SK-N-SH (cell line): ENCODE results near the gene TUBGCP2. TPM values are rescaled to one million over a fixed set of nuclear protein-coding genes. Genes with fewer than 3 reads are reported as not detected.
A peak's percentile ranks its signal among the peaks of the same experiment; 100 is the strongest.

Experiments
- CTCF ChIA-PET: fragments of 300-600, 350-600 bp; formaldehyde crosslinking; extraction: SDS; loops from one replicate; lab custom pipeline; 2021; lab: Yijun Ruan, JAX
- POLR2A ChIA-PET: fragments of 350-600 bp; sonication (Branson Sonifier 250); formaldehyde crosslinking; extraction: SDS; loops from one replicate; lab custom pipeline; 2020; ENCODE audit warnings: antibody characterized with exemption, inconsistent platforms; lab: Yijun Ruan, JAX
- DNase-seq: peaks from one replicate; pipeline ENCODE4 v3.0.0; 2012
- H2AFZ ChIP-seq: fragments of 200-600 bp; sonication (generic); 2 replicates; pipeline ENCODE4 v1.8.1; 2016; ENCODE audit warnings: antibody characterized with exemption, mild to moderate bottlenecking, low read depth
- H3F3A ChIP-seq: fragments of 200-600 bp; sonication (generic); replicated peaks from 2 replicates; pipeline ENCODE3; 2016; ENCODE audit warnings: antibody characterized with exemption, mild to moderate bottlenecking; ENCODE audit not compliant: insufficient read depth
- H3K27ac ChIP-seq, 2 experiments: fragments of 200-500 bp in 1 of 2; fragments of 200-600 bp in 1 of 2; sonication (Bioruptor generic) in 1 of 2; sonication (generic), shearing (Covaris generic) in 1 of 2; 2 replicates each; pipeline versions ENCODE4 v1.5.1 to v1.6.1; 2014 to 2016; ENCODE audit warnings: low read depth in 2 of 2, inconsistent platforms in 1 of 2, low read length in 1 of 2, mild to moderate bottlenecking in 1 of 2, mixed read lengths in 1 of 2
- H3K27me3 ChIP-seq: fragments of 200-600 bp; sonication (generic), shearing (Covaris generic); 2 replicates; pipeline ENCODE4 v1.6.1; 2016; ENCODE audit warnings: mixed run types; ENCODE audit not compliant: insufficient read depth
- H3K36me3 ChIP-seq, 2 experiments: fragments of 200-500 bp in 1 of 2; fragments of 200-600 bp in 1 of 2; sonication (Bioruptor generic) in 1 of 2; sonication (generic) in 1 of 2; replicated peaks in 1 of 2; 2 replicates each; pipeline versions ENCODE3 to v1.5.1; 2014 to 2016; ENCODE audit warnings: low read length in 1 of 2, mild to moderate bottlenecking in 1 of 2; ENCODE audit not compliant: insufficient read depth in 2 of 2, control insufficient read depth in 1 of 2
- H3K4me1 ChIP-seq, 2 experiments: fragments of 200-500 bp in 1 of 2; fragments of 200-600 bp in 1 of 2; sonication (Bioruptor generic) in 1 of 2; sonication (generic), shearing (Covaris generic) in 1 of 2; 2 replicates each; pipeline versions ENCODE4 v1.5.1 to v1.6.1; 2014 to 2016; ENCODE audit warnings: low read depth in 1 of 2, low read length in 1 of 2, mixed run types in 1 of 2; ENCODE audit not compliant: insufficient read depth in 2 of 2, control insufficient read depth in 1 of 2
- H3K4me2 ChIP-seq: fragments of 200-600 bp; sonication (generic), shearing (Covaris generic); 2 replicates; pipeline ENCODE4 v1.6.1; 2017; ENCODE audit warnings: mixed run types
- H3K4me3 ChIP-seq, 2 experiments: fragments of 200-500 bp in 1 of 2; fragments of 200-600 bp in 1 of 2; sonication (Bioruptor generic) in 1 of 2; sonication (generic), shearing (Covaris generic) in 1 of 2; 2 replicates each; pipeline versions ENCODE4 v1.5.1 to v1.8.1; 2014 to 2016; ENCODE audit warnings: low read depth in 2 of 2, inconsistent platforms in 1 of 2, low read length in 1 of 2, mild to moderate bottlenecking in 1 of 2, mixed read lengths in 1 of 2, moderate library complexity in 1 of 2
- H3K79me2 ChIP-seq: fragments of 200-600 bp; sonication (generic); 2 replicates; pipeline ENCODE4 v1.8.1; 2017; ENCODE audit warnings: mild to moderate bottlenecking; ENCODE audit not compliant: insufficient read depth
- H3K9ac ChIP-seq: fragments of 200-600 bp; sonication (generic); 2 replicates; pipeline ENCODE4 v1.6.1; 2017; ENCODE audit warnings: mixed run types
- H3K9me2 ChIP-seq: fragments of 200-600 bp; sonication (generic); 2 replicates; pipeline ENCODE4 v1.6.1; 2017; ENCODE audit warnings: mixed run types
- H3K9me3 ChIP-seq: fragments of 200-600 bp; sonication (generic); 2 replicates; pipeline ENCODE4 v1.6.1; 2017; ENCODE audit warnings: mixed run types, mild to moderate bottlenecking, moderate library complexity
- H4K20me1 ChIP-seq: fragments of 200-600 bp; sonication (generic); 2 replicates; pipeline ENCODE4 v1.6.1; 2017; ENCODE audit warnings: mild to moderate bottlenecking, mixed run types; ENCODE audit not compliant: insufficient read depth
- FOSL2 ChIP-seq: IDR thresholded peaks from 2 replicates; pipeline ENCODE4 v1.4.0; 2012; ENCODE audit warnings: low read depth, mild to moderate bottlenecking, moderate library complexity, borderline replicate concordance
- NFIC ChIP-seq: IDR thresholded peaks from 2 replicates; pipeline ENCODE4 v1.4.0; 2012; ENCODE audit warnings: borderline replicate concordance
- WGBS: methylation state at CpG from one replicate; pipeline ENCODE4 v1.1.6; 2017; ENCODE audit warnings: low lambda C conversion rate; 5-methylcytosine and 5-hydroxymethylcytosine counted together
- polyA plus RNA-seq, 3 experiments: library from polyadenylated mRNA; depleted of rRNA; stranded (reverse); fragments of >200 nt; gene quantifications; 2 replicates each; pipeline ENCODE4 v1.2.3, GENCODE V29; 2012
- TF ChIP-seq, protein P1 (sequence below): IDR thresholded peaks from 2 replicates; pipeline ENCODE4 v1.6.1; 2012; ENCODE audit warnings: mild to moderate bottlenecking, low read depth, low read length, moderate library complexity
- TF ChIP-seq, protein P2 (sequence below): fragments of 150-350 bp; IDR thresholded peaks from 2 replicates; pipeline ENCODE4 v1.6.1; 2016; ENCODE audit warnings: mild to moderate bottlenecking, low read depth, low read length

The TUBGCP2 gene
- polyA plus RNA-seq, 1 of the 3 experiments (the other 2 are of a cell fraction) = 49.1 TPM

DNA sequence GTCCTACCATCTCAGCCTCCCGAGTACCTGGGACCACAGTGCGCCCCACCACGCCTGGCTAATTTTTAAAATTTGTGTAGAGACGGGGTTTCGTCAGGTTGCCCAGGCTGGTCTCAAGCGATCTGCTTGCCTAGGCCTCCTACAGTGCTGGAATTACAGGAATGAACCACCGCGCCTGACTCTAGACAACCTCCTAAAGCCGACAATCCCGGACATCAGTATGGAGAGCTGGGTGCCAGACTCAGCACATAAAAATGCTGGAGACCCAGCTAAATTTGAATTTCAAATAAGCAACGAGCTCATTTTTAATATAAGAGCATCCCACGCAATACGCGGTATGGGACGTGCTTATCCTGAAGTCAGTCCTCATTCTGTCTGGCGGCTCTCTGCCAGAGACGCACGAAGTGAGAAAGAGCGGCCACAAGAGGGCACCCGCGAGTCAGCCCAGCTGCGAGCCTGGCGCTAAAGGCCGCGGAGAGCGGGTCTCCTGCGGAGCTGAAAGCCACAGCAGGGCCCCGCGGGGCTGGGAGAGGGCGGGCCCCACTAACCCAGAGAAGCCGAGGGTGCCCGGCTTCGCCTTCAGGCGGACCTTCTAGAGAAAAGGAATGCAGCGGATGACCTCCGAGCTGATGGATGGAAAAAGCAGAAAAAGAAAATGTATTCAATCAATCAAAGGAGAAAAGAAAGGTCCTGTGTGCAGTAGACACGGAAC lies 21.0 kb upstream of the TUBGCP2 start (continued):
- TF ChIP-seq, protein P1, sequence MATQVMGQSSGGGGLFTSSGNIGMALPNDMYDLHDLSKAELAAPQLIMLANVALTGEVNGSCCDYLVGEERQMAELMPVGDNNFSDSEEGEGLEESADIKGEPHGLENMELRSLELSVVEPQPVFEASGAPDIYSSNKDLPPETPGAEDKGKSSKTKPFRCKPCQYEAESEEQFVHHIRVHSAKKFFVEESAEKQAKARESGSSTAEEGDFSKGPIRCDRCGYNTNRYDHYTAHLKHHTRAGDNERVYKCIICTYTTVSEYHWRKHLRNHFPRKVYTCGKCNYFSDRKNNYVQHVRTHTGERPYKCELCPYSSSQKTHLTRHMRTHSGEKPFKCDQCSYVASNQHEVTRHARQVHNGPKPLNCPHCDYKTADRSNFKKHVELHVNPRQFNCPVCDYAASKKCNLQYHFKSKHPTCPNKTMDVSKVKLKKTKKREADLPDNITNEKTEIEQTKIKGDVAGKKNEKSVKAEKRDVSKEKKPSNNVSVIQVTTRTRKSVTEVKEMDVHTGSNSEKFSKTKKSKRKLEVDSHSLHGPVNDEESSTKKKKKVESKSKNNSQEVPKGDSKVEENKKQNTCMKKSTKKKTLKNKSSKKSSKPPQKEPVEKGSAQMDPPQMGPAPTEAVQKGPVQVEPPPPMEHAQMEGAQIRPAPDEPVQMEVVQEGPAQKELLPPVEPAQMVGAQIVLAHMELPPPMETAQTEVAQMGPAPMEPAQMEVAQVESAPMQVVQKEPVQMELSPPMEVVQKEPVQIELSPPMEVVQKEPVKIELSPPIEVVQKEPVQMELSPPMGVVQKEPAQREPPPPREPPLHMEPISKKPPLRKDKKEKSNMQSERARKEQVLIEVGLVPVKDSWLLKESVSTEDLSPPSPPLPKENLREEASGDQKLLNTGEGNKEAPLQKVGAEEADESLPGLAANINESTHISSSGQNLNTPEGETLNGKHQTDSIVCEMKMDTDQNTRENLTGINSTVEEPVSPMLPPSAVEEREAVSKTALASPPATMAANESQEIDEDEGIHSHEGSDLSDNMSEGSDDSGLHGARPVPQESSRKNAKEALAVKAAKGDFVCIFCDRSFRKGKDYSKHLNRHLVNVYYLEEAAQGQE = no peak

DNA sequence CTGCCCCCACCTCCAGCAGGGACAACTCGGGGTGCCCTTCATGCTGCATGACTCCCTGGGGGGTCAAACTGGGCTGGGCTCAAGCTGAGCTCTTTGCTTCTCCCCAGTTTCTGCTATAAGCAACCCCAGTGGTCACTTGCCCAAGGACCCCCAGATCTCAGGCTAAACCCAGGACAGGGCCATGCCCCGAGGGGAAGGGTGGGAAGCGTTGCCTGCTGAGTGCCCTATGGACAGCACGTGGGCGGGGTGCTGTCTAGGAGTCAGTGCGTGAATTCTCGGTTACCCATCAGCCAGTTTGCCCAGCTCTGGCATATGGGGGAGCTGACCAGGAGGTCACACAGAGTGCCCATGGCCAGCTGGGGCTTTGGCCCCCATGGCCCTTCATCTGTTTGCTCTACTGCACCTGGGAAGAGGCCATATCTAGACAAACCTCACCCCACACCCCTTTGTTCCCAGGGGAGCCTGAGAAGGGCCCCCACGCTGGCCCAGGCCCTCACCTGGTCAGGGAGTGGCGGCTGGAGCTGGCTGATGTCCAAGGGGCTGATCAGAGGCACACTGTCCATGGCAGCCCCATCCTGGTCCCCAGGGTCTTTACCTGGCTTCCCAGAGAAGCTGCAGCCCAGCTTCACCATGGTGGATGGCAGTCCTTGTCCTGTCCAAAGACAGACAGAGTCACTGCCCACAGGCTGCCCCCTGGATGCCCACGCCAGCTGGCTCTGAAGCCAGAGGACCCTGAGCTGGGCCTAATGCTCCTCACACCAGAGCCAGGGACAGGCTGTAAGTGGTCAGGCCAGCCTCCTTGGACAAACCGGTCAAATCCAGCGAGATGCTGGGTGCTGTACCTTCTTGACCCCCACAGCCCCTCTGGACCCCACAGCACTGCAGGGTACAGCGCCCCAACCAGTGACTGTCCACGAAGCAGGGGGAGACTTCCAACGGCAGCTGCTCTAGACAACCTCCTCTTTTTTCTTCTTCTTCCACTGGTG lies 20.0 kb upstream of the TUBGCP2 start:
- Histone ChIP-seq H3K9me3 (no peaks in the 10 kb centered on the region), H3K4me3 (no peak overlapping the region), H3K9me2 (no peaks in the 10 kb centered on the region), H2AFZ (no peak overlapping the region), H3K4me1 (peaks cover 7 to 31% of the 10 kb centered on the region in 2 experiments; a peak in 2 of 4 replicates), H3F3A (peaks cover 7% of the 10 kb centered on the region), H4K20me1 (no peaks in the 10 kb centered on the region), H3K4me2 (no peak overlapping the region), H3K9ac (no peak overlapping the region), H3K27ac (peak overlapping the region in 1 of 2 experiments; percentile 1; a peak in 1 of 4 replicates), H3K79me2 (no peaks in the 10 kb centered on the region)
- no peak for DNase-seq
- CTCF ChIA-PET = interaction anchor here (0.6 to 4.7 kb wide), 41 partner anchors 9 to 291 kb away, joined by 3 to 73 read pairs (median 5); partner anchors contain the start of genes ECHS1, FUOM, MTG1 and PRAP1
- TF ChIP-seq FOSL2 = no peak
- TF ChIP-seq, all 33 proteins: peak for 0
- no peaks in the 10 kb centered on the region for H3K36me3 ChIP-seq
- POLR2A ChIA-PET = interaction anchor here (1.4 kb wide), 1 partner anchor 32 kb away, joined by 4 read pairs; no protein-coding TSS in a partner anchor
- WGBS = 88% methylated on average over 4 of the region's 15 CpGs
- H3K27me3 ChIP-seq = peaks cover 24% of the 10 kb centered on the region

DNA sequence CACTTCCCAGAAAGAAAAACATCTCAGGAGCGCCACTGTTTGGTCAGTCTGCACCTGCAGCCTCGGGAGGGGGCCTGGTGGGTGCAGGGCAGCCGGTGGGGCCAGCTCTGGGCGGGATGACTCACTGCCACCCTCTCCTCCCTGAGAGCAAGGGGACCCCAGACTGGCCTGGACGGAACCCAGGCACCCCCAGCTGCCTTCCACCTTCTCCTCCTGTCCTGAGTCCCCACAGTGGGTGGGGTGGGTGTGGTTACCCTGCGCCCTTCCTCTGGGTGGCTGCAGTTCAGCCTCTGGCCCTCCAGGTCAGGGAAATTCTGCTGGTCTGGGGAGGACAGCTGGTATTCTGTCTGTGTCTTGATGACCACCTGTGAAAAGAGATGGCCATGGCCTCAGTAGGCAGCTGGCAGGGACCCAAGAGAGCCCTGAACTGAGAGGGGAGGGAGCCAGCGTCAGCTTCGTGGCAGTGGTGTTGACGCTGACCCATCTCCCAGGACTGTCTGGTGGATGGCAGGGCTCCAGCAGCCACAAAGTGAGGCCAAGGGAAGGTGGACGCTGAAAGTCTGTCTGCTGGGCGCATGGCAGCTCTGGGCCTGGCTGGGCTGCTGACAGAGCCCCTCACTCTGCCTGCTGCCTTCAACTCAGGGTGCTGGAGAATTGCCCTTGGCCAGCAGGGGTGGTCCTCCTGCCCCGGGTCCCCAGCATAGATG lies 19.1 kb upstream of the TUBGCP2 start:
- TF ChIP-seq, protein P2, sequence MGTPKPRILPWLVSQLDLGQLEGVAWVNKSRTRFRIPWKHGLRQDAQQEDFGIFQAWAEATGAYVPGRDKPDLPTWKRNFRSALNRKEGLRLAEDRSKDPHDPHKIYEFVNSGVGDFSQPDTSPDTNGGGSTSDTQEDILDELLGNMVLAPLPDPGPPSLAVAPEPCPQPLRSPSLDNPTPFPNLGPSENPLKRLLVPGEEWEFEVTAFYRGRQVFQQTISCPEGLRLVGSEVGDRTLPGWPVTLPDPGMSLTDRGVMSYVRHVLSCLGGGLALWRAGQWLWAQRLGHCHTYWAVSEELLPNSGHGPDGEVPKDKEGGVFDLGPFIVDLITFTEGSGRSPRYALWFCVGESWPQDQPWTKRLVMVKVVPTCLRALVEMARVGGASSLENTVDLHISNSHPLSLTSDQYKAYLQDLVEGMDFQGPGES = no peak
- TF ChIP-seq NFIC = peak; percentile 8; the same call in 1 of the 2 replicates
- Histone ChIP-seq H3K4me1 (peaks cover 7 to 34% of the 10 kb centered on the region in 2 experiments; a peak in 2 of 4 replicates), H3K36me3 (no peaks in the 10 kb centered on the region), H3K4me2 (no peak overlapping the region), H3K9ac (no peak overlapping the region), H2AFZ (no peak overlapping the region), H4K20me1 (no peaks in the 10 kb centered on the region), H3K4me3 (no peak overlapping the region), H3F3A (peaks cover 7% of the 10 kb centered on the region), H3K79me2 (no peaks in the 10 kb centered on the region), H3K27ac (peak overlapping the region in 1 of 2 experiments; percentile 55; a peak in 1 of 4 replicates), H3K9me2 (no peaks in the 10 kb centered on the region), H3K27me3 (peaks cover 21% of the 10 kb centered on the region), H3K9me3 (no peaks in the 10 kb centered on the region)
- WGBS = 73% methylated on average over 2 of the region's 12 CpGs
- POLR2A ChIA-PET = interaction anchor here (1.4 kb wide), 1 partner anchor 33 kb away, joined by 4 read pairs; no protein-coding TSS in a partner anchor
- no peak for DNase-seq
- CTCF ChIA-PET = interaction anchor here (0.7 to 4.7 kb wide), 7 partner anchors 8 to 49 kb away, joined by 3 to 73 read pairs (median 21); partner anchors contain the start of genes FUOM, TUBGCP2 and ZNF511
